Activated naive CD4-positive, alpha-beta T cell treated with anti-CD3 and anti-CD28 coated beads for 36 hours (primary cell): ENCODE results near the gene FN3KRP. TPM values are rescaled to one million over a fixed set of nuclear protein-coding genes. Genes with fewer than 3 reads are reported as not detected.

Source experiments
- CTCF ChIA-PET: fragments of 350-600 bp; sonication (Branson Sonifier 250); formaldehyde crosslinking; loops from one replicate; lab custom pipeline; 2021; ENCODE audit warnings: antibody characterized with exemption; lab: Charles Lee
- DNase-seq: peaks from one replicate; pipeline ENCODE4 v3.0.0-alpha.2; 2020
- H3K27ac Mint-ChIP-seq: one replicate; pipeline ENCODE4 v1.8.0; 2021; ENCODE audit warnings: mild to moderate bottlenecking, mixed read lengths
- H3K27me3 Mint-ChIP-seq: one replicate; pipeline ENCODE4 v1.8.0; 2021; ENCODE audit warnings: low read depth, mixed read lengths
- H3K36me3 Mint-ChIP-seq: one replicate; pipeline ENCODE4 v1.8.0; 2021; ENCODE audit warnings: low read depth, mixed read lengths
- H3K4me1 Mint-ChIP-seq: one replicate; pipeline ENCODE4 v1.8.0; 2021; ENCODE audit warnings: low read depth, mixed read lengths
- H3K4me3 Mint-ChIP-seq: one replicate; pipeline ENCODE4 v1.8.0; 2021; ENCODE audit warnings: mild to moderate bottlenecking, moderate library complexity, mixed read lengths
- H3K9me3 Mint-ChIP-seq: one replicate; pipeline ENCODE4 v1.8.0; 2021; ENCODE audit warnings: mixed read lengths
- intact Hi-C: fragments of 100-400 bp; cut with micrococcal nuclease; formaldehyde crosslinking; loops from one replicate; pipeline ENCODE4 v1.15.1; 2023
- total RNA-seq, 2 experiments: library from RNA; stranded (reverse); gene quantifications; one replicate each; pipeline ENCODE4 v1.2.3, GENCODE V29; 2021

Gene FN3KRP
- total RNA-seq, 2 experiments from 2014 or later, result 30.0 to 31.7 TPM

DNA sequence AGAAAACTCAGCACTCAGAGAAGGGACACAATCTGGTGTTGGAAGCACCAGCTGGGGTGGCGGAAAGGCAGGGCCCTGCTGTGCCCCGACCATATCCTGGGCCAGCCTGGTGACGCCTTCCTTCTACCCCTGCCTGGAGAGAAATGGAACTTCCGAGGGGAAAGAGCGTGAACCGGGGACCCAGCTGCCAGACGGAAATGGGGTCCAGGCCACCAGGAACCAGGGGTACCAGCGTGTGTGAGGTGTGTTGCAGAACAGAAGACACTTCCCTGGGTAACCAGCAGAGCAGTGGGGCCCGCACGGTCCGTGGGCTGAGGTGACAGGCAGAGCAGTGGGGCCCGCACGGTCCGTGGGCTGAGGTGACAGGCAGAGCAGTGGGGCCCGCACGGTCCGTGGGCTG lies 24.8 kb upstream of the FN3KRP start:
- Mint-ChIP-seq H3K27me3 (no peaks in the 10 kb centered on the region), H3K4me1 (peaks cover 8% of the 10 kb centered on the region), H3K27ac (no peak overlapping the region), H3K9me3 (peaks cover 7% of the 10 kb centered on the region), H3K36me3 (peaks cover 3% of the 10 kb centered on the region), H3K4me3 (no peak overlapping the region)
- CTCF ChIA-PET, result no interaction called here
- DNase-seq, result no peak
- intact Hi-C loops, result no loop called here

DNA sequence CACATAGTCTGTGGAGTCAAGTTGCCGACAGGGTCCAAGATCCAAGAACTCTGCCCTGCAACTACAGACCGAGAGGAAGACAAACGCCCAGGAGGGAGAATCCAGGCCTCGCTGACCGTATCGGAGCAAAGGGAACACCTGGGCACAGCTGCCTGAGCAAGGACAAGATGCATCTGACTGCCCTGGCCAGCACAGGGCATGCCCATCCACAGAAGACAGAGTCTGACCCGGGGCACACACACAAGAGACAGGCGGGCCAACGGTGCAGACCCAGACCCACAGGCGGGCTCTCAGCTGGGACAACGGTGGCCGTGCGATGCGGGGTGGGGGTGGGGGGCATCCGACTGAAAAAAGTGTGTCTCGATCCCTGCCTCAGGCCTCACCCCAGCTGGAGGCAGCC lies 24.2 kb upstream of the FN3KRP start:
- H3K27ac Mint-ChIP-seq, result no peak overlapping the region
- intact Hi-C loops, result no loop called here
- H3K36me3 Mint-ChIP-seq, result peaks cover 3% of the 10 kb centered on the region
- H3K27me3 Mint-ChIP-seq, result peaks cover 4% of the 10 kb centered on the region
- peaks cover 7% of the 10 kb centered on the region for H3K9me3 Mint-ChIP-seq
- H3K4me1 Mint-ChIP-seq, result peaks cover 12% of the 10 kb centered on the region
- no peak for DNase-seq
- CTCF ChIA-PET, result interaction anchor here (0.8 kb wide), 1 partner anchor 23 kb away, joined by 3 read pairs; no protein-coding TSS in a partner anchor
- H3K4me3 Mint-ChIP-seq, result no peak overlapping the region

DNA sequence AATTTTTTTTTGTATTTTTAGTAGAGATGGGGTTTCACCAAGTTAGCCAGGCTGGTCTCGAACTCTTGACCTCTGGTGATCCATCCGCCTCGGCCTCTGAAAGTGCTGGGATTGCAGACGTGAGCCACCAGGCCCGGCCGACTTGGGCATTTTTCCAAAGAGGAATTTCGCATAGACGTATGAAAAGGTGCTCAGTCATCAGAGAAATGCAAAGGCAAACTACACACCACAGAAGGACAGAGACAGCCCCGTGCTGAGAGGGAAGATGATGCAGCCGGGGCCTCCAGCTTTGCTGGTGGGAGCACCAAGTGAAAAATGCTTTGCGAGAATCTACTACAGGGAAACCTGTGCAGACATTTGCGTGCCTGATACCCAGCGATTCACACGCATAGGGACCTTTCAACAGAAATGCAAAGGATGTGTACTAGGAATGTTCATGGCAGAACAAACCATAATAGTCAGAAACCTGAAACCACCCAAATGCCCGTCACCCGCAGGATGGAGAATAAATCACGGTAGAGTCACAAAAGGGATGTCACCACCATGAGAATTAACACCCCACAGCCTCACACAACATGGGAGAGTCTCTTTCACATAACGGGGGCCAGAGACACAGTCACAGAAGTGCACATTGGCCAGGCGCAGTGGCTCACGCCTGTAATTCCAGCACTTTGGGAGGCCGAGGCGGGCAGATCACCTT lies 23.2 kb upstream of the FN3KRP start:
- intact Hi-C loops, result no loop called here
- peaks cover 5% of the 10 kb centered on the region for H3K27me3 Mint-ChIP-seq
- H3K4me1 Mint-ChIP-seq, result peaks cover 13% of the 10 kb centered on the region
- no peak overlapping the region for H3K27ac Mint-ChIP-seq
- peaks cover 3% of the 10 kb centered on the region for H3K36me3 Mint-ChIP-seq
- CTCF ChIA-PET, result interaction anchor here (0.8 kb wide), 1 partner anchor 25 kb away, joined by 3 read pairs; no protein-coding TSS in a partner anchor
- peaks cover 7% of the 10 kb centered on the region for H3K9me3 Mint-ChIP-seq
- H3K4me3 Mint-ChIP-seq, result no peak overlapping the region
- no peak for DNase-seq

DNA sequence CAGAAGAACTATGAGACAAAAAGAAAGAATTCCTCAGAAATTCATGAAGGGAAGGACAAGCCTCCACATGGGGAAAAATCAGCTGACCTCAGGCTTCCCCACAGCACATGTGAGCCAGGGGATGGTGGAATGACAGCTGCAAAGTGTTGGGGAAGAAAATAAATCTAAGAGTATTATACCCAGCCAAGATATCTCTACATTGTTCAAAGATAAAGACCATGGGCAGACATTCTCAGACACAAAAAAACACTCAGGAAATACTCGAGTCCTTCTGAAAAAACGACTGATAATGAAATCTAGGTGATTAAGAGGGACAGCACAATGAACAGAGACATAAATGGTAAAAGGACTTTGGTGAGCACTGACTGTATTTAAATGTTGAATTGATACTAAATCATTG lies 21.9 kb upstream of the FN3KRP start:
- H3K9me3 Mint-ChIP-seq, result peaks cover 7% of the 10 kb centered on the region
- H3K4me1 Mint-ChIP-seq, result peaks cover 15% of the 10 kb centered on the region
- no peak overlapping the region for H3K4me3 Mint-ChIP-seq
- DNase-seq, result no peak
- H3K27ac Mint-ChIP-seq, result no peak overlapping the region
- peaks cover 5% of the 10 kb centered on the region for H3K27me3 Mint-ChIP-seq
- CTCF ChIA-PET, result interaction anchor here (0.6 kb wide), 1 partner anchor 295 kb away, joined by 3 read pairs; no protein-coding TSS in a partner anchor
- intact Hi-C loops, result loop anchor here (5.0 kb wide), 2 partner anchors 47 to 58 kb away; partner anchors contain the start of genes TBCD and WDR45B
- H3K36me3 Mint-ChIP-seq, result peaks cover 3% of the 10 kb centered on the region

DNA sequence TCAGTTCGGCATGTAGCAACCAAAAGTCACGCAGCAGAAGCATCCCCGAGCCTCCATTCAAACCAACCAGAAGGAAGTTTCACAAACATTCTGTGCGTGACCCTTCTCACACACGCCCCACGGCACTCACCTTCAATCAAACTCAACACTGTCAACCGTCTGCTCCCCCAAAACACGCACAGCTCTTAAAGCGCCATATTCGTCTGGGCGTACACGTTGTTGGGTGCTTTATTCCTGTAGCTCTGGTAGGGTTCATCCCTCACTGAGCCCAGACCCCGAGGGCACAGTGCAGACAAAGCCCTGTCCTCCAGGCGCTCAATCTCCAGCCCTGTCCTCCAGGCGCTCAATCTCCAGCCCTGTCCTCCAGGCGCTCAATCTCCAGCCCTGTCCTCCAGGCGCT lies 20.2 kb upstream of the FN3KRP start:
- Mint-ChIP-seq H3K9me3 (peaks cover 7% of the 10 kb centered on the region), H3K4me1 (peaks cover 13% of the 10 kb centered on the region), H3K27ac (no peak overlapping the region), H3K27me3 (peaks cover 5% of the 10 kb centered on the region), H3K4me3 (no peak overlapping the region), H3K36me3 (peaks cover 3% of the 10 kb centered on the region)
- no peak for DNase-seq
- intact Hi-C loops, result loop anchor here (5.0 kb wide), 2 partner anchors 49 to 56 kb away; partner anchors contain the start of genes TBCD and WDR45B
- CTCF ChIA-PET, result no interaction called here

DNA sequence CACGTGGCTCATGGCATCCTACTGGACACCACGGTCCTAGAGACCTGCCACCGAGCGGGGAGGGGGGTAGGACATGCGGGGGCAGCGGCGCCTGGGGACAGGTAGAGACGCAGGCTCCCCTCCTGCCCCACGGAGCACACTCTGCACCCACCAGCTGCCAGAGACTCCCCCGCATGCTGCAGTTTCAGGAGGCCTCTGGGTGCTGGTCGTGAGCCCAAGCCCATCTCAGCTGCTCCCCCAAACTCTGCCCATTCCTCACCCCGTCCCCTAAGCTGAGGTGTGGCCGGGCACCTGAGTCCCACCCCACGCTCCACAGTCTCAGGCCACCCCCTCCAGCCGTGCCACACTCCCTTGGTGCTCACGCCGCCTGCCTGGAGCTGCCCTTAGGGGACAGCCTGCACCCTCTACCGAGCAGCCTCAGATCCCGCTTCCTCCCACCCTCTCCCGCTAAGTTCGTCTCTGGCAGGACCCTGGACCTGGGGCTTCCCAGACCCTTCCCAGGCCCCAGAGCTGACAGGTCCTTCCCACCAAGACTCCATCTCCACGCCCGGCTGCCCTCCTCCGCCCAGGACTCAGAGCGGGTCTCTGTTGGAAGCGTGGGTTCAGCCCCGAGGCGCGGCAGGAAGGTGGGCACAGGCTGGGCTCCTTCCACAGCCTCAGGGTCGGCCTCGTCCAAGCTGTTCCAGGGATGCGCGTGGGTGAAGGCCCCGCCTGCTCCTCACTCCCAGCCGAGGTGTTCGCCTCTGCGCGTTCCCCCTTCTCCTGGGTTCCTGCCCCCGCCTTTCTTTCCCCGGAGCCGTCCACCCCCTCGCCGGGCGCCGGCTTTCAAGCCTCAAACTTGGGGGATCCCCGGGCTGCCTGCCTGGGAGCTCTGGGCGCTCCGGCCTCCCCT lies 19.3 kb upstream of the FN3KRP start:
- DNase-seq, result peak; percentile 33
- CTCF ChIA-PET, result no interaction called here
- Mint-ChIP-seq H3K36me3 (peaks cover 3% of the 10 kb centered on the region), H3K4me3 (peak overlapping the region; percentile 57), H3K27ac (no peak overlapping the region), H3K27me3 (peaks cover 5% of the 10 kb centered on the region), H3K4me1 (peaks cover 9% of the 10 kb centered on the region), H3K9me3 (peaks cover 7% of the 10 kb centered on the region)
- intact Hi-C loops, result loop anchor here (5.0 kb wide), 2 partner anchors 50 to 55 kb away; partner anchors contain the start of genes TBCD and WDR45B

DNA sequence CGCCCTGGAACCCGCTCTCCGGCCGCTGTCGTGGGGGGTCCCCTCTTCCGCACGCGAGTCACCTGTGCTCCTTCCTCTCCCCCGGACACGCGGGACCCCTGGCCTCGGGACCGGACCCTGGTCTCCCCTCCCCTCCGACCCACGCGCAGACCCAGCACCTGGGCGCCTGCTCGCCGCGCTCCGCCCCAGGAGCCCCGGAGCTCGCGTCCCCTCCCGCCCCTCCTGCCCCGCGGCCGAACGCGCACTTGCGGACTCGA lies 18.8 kb upstream of the FN3KRP start:
- intact Hi-C loops, result loop anchor here (1.0 to 5.0 kb wide), 4 partner anchors 19 to 279 kb away; partner anchors contain the start of genes FN3KRP, HEXD, OGFOD3 and TBCD
- peaks cover 9% of the 10 kb centered on the region for H3K4me1 Mint-ChIP-seq
- CTCF ChIA-PET, result no interaction called here
- H3K9me3 Mint-ChIP-seq, result peaks cover 7% of the 10 kb centered on the region
- no peak for DNase-seq
- peaks cover 5% of the 10 kb centered on the region for H3K27me3 Mint-ChIP-seq
- H3K4me3 Mint-ChIP-seq, result peak overlapping the region; percentile 57
- H3K36me3 Mint-ChIP-seq, result peaks cover 3% of the 10 kb centered on the region
- H3K27ac Mint-ChIP-seq, result no peak overlapping the region

DNA sequence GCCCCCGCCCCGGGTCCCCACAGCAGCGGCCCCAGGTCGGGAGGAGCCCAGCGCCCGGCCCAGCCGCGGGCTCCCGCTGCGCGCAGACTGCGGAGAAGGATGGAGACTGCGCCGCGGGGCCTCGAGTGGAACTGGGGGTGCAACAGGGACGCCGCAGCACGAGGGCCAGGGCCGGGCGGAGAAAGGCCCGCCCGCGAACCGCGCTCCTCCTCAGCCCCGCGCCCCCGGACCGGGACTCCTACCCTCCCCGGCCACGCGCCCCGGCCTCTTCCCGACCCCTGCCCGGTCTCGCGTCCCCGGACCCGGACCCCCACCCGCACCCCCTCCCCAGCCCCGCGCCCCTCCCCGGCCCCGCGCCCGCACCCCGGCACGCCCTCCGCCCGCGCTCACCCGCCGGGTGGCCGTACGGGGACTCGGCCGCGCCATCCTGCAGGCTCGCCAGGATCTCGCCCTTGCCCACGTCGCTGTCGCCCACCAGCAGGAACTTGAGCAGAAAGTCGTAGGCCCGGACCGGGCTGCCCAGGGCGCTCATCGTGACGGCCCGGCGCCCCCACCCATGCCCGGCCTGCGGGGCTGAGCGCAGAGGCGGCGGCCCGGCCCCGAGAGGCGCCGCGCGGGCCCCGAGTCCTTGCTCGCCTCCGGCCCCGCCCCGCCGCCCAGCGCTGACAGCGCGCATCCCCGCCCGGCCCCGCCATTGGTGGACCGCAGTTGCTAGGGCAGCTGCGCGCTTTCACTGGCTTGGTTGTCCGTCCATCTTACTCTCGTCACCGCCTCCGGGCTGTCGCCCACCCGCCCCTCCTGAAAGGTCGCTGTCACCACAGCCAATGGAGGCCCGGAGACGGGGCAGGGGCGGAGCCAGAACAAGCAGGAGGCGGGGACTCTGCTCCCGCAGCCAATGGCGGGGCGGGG lies 18.2 kb upstream of the FN3KRP start, which contains the start of gene RAB40B:
Gene RAB40B, minus strand, starts transcription at position 634 of the 909 bp plus-strand sequence. Its CDS starts 102 bp downstream, at position 532.
- Mint-ChIP-seq H3K9me3 (peaks cover 7% of the 10 kb centered on the region), H3K27ac (no peak within 1 kb of the TSS), H3K4me1 (peaks cover 9% of the 10 kb centered on the region), H3K36me3 (peaks cover 3% of the 10 kb centered on the region), H3K27me3 (peaks cover 5% of the 10 kb centered on the region), H3K4me3 (peak within 1 kb of the TSS; percentile 75)
- peak; percentile 96 for DNase-seq
- intact Hi-C loops, result loop anchor here (1.0 to 5.0 kb wide), 4 partner anchors 18 to 280 kb away; partner anchors contain the start of genes FN3KRP, HEXD, OGFOD3 and TBCD
- CTCF ChIA-PET, result no interaction called here

DNA sequence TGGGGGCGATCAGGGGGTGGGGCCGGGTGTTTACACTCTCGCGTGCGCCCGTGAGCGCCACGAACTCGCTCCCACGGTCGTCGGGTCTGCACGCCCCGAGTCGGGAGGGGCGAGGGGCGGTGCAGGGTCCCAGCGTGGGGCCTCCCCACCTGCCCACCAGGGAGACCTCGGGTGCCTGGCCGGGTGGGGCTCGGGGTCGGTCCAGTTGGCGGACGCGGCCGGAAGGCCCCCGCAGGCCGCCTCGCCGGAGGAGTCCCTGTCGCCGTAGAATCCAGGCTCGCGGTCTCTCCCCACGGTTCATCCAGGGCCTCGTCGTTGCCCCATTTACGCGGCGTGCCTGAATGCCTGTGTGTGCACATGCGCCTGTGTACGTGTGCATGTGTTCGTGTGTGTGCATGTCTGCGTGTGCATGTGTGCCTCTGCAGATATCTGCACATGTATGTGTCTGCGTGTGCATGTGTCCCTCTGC lies 17.5 kb upstream of the FN3KRP start:
- Mint-ChIP-seq H3K27me3 (peaks cover 5% of the 10 kb centered on the region), H3K9me3 (peaks cover 5% of the 10 kb centered on the region)
- intact Hi-C loops, result loop anchor here (1.0 to 5.0 kb wide), 4 partner anchors 17 to 281 kb away; partner anchors contain the start of genes FN3KRP, HEXD, OGFOD3 and TBCD

DNA sequence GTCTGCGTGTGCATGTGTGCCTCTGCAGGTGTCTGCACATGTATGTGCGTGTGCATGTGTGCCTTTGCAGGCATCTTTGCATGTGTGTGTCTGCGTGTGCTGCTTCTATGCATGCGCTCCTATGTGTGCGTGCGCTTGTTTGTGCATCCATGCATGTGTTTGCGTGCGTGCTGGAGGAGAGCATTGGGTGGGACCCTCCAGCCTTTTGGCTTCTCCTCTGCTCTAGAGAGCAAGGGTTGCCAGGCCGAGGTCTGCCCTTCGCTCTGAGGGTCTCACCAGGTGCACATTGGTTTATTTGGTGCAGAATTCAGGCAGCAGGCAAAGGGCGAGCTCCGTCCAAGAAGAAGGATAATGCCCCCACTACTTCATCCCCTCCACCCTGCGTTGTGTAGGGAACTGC lies 17.0 kb upstream of the FN3KRP start:
- no peak overlapping the region for H3K27ac Mint-ChIP-seq
- peaks cover 1% of the 10 kb centered on the region for H3K36me3 Mint-ChIP-seq
- H3K4me1 Mint-ChIP-seq, result peaks cover 9% of the 10 kb centered on the region
- peak overlapping the region; percentile 75 for H3K4me3 Mint-ChIP-seq
- DNase-seq, result no peak
- peaks cover 2% of the 10 kb centered on the region for H3K9me3 Mint-ChIP-seq
- peaks cover 5% of the 10 kb centered on the region for H3K27me3 Mint-ChIP-seq
- intact Hi-C loops, result loop anchor here (5.0 kb wide), 2 partner anchors 52 to 53 kb away; partner anchors contain the start of genes TBCD and WDR45B
- CTCF ChIA-PET, result no interaction called here

More for the DNA sequence above, 17.5 kb upstream of the FN3KRP start:
- CTCF ChIA-PET, result no interaction called here
- Mint-ChIP-seq H3K4me3 (peak overlapping the region; percentile 75), H3K36me3 (peaks cover 1% of the 10 kb centered on the region), H3K27ac (no peak overlapping the region), H3K4me1 (peaks cover 9% of the 10 kb centered on the region)
- no peak for DNase-seq

DNA sequence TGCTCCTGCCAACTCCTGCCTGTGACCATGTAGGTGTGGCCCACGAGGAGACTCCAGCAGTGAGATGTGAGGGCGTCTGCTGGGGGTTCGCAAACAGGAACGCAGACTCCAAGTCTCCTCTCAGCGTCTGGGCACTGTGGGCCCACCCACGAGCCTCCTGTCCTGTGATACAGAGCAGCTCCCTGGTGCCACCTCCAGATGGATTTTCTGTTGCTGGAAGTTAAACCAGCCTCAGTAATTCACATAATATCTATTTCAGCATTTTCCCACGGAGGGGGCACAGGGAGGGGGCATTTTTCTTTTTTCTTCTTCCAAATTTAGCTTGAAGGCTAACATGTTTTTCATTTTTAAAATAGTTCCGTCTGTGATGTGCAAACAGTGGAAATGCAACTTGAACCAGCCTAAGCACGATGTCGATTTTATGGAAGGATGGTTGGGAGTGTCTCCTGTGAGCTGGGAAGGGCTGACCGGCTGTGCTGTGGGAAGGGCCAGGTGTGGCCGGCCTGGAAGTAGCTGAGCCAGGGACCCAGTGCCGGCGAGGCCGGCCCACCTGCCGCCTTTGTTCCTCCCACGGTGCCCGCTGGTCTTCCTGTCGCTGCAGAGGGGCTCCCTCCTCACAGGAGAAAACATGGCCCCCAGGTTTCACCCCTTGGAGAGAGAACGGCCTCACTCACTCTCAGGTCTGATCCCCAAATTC lies 14.1 kb upstream of the FN3KRP start:
- Mint-ChIP-seq H3K9me3 (no peaks in the 10 kb centered on the region), H3K4me1 (peaks cover 2% of the 10 kb centered on the region), H3K4me3 (no peak overlapping the region), H3K36me3 (no peaks in the 10 kb centered on the region), H3K27me3 (peaks cover under 1% of the 10 kb centered on the region), H3K27ac (no peak overlapping the region)
- CTCF ChIA-PET, result no interaction called here
- intact Hi-C loops, result no loop called here
- no peak for DNase-seq
